SK-N-DZ (cell line): ENCODE data around the gene WWOX.
"Not testable (repeated sequence)": the region's sequence is repeated elsewhere in the genome, so short reads cannot be mapped to it uniquely, and the experiment has no call there.

Experiments used
- DNase-seq: peaks from one replicate; pipeline ENCODE4 v3.0.0-alpha.2; 2015; ENCODE audit warnings: low spot score

The WWOX gene

DNA sequence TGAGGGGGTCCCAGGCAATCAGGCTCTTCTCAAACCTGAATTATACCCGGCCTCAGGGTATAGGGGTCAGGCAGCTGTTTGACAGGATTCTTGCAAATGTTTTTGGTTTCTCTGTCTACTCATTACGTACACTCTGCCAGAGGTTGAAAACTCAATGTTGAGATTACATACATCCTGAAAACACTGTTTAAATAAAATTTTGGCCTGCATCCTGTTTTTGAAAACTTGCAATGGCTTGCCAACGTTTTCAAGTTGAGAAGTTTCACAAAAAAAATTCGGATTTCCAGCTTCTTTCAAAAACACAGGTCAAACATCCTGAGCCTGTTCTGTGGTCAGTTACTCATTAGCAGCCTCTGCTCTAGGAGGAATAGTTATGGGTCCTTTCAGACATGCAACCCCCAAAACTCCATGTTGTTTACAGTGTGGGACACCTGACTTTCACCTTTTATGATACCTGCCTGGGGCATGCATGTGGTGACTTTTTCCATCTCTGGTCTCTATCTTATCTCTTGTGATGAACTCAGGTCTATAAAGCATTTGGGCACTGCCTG, 577.8 kb downstream of the WWOX start:
- no peak for DNase-seq

GRCh38 chr16:78679546-78679945, 580.1 kb downstream of the WWOX start:
- no peak for DNase-seq

GRCh38 chr16:78681743-78682142, 582.3 kb downstream of the WWOX start:
- DNase-seq = no peak

GRCh38 chr16:78684030-78684611, 584.7 kb downstream of the WWOX start:
- no peak for DNase-seq

DNA sequence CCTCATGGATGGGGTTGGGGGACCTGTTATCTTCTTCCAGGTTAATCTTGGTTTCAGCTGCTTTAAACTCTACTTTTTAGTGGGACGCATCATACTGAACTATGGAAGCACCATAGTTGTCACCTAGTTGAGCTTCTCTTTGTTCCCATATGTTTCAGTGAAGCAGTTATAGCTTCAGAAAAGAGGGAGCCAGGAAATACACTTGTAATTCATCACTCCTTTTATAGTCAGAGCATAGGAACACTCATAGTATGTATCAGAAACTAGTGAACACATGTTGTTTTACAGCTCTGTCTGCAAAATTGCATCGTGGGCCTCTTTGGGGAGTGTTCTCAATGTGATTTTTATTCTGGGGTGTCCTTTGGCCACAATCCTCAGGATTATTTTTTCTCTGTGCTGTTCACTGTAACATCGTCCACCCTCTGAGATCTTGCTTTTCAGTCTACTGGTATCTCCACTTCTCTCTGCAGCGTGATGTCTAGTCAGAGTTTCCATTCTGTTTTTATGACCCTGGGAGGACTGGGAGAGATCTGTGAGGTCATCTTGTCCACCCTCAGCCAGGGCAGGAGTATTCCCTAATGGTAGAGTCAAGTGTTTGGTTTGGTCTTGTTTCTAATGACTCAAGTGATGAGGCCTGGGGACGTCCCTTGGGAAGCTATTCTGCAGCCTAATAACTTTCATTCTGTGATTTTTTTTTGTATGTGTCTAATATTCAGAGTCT, 585.4 kb downstream of the WWOX start:
- DNase-seq = no peak

DNA sequence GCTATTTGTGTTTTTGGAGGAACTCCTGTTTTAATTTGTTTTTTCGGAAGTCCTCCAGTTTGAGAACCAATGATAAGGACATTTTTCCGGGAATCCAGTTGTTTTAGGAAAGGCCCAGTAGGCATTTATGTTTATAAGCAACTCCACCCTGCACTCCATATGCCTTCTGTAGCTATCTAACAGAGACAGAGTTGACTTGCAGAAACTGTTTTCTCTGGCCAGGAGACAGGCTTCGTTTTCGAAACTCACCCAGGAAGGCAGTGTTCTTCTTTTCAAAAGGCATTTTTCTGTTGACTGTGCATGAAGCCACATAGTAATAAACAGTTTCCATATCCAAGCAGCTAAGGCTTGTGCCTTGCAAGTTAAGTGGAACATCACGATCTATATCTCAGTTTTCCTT, 587.1 kb downstream of the WWOX start:
- DNase-seq = no peak

- no peak for DNase-seq
Observed at GRCh38 chr16:78689028-78689427, 589.6 kb downstream of the WWOX start.

- DNase-seq = no peak
Observed at GRCh38 chr16:78689536-78689935, 590.1 kb downstream of the WWOX start.

GRCh38 chr16:78690510-78690909, 591.1 kb downstream of the WWOX start:
- no peak for DNase-seq

- DNase-seq = not testable (repeated sequence)
Observed at GRCh38 chr16:78691746-78692145, 592.3 kb downstream of the WWOX start.

DNA sequence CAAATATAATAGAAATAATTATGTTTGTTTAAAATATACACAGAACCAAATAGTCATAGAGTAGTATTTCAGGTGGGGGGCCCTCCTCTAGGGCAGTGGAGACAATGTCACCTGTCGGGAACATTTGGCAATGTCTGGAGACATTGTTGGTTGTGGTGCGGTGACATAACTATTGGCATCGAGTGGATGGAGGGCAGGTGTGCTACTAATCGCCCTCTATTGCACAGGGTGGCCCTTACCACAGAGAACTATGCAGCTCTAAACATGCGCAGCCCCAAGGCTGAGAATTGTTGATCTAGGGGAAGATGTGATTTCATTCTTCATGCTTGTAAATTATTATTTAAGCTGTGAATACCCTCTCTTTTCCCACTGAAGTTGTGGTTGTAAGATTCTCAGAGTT, 594.0 kb downstream of the WWOX start:
- DNase-seq = no peak

GRCh38 chr16:78694414-78694813, 595.0 kb downstream of the WWOX start:
- no peak for DNase-seq

DNA sequence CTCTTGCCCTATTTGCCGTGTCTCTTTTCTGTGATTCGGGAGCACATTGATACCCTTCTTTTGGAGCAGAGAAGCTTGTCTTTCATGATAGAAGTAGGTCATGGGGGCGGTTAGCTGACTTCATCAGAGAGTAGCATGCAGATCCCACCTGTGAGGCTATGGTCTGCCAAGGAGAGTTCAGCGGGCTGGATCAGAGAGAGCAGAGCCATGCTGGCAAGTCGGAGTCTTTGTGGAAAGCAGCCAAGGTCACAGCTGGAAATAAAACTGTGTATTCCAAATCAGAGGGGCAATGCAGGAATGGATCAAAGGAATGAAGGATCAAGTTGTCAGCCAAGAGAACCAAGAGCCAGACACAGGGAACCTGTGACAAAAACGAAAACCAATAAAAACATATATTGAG, 595.9 kb downstream of the WWOX start:
- DNase-seq = no peak

DNA sequence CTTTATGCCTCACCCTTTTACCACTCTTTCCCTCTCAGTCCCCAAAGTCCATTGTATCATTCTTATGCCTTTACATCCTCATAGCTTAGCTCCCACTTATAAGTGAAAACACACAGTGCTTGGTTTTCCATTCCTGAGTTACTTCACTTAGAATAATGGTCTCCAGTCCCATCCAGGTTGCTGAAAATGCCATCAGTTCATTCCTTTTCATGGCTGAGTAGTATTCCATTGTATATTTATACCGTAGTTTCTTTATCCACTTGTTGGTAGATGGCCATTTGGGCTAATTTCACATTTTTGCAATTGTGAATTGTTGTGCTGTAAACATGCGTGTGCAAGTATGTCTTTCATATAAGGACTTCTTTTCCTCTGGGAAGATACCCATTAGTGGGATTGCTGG, 597.3 kb downstream of the WWOX start:
- DNase-seq = no peak

- DNase-seq = no peak
Observed at GRCh38 chr16:78697426-78697825, 598.0 kb downstream of the WWOX start.

DNA sequence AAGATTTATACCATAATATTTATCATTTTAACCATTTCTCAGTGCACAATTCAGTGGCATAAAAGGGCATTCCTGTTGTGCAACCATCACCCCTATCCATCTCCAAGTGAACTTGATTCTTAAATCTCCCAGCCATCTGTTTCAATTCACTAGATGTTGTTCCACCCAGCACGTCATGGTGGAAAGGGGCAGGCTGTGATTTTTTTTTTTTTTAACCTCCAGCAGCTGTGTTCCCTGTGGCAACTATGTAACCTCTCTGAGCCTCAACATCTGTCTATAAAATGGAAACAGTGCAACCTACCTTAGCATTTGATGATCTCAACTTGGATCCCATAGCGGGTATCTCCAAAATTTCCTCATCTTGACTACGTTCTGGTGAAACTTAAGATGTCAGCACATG, 604.5 kb downstream of the WWOX start:
- no peak for DNase-seq

DNA sequence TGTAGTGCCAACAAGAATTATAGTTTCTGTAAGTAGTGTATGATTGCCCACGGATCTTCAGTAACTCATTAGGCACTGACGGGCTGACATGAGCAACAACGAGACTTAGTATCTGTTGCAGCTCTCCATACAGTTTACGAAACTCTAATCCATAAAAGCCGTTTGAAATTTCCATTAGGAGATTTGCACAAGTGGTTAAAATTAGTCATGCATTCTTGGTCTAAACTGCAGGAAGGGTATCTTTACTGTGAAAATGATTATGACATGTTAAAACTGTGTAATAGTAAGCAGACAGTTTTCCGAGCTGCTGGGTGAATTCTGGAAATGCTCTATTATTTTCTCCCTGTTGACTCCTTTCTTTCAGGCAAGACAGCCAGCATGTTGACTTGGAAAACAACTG, 605.0 kb downstream of the WWOX start:
- DNase-seq = no peak

- DNase-seq = no peak
Observed at GRCh38 chr16:78705694-78706093, 606.2 kb downstream of the WWOX start.

- DNase-seq = no peak
Observed at GRCh38 chr16:78706637-78707036, 607.2 kb downstream of the WWOX start.

- DNase-seq = peak; percentile 56
Observed at GRCh38 chr16:78709137-78709884, 609.9 kb downstream of the WWOX start.

- no peak for DNase-seq
Observed at GRCh38 chr16:78715106-78715505, 615.7 kb downstream of the WWOX start.

GRCh38 chr16:78715673-78716072, 616.2 kb downstream of the WWOX start:
- no peak for DNase-seq

DNA sequence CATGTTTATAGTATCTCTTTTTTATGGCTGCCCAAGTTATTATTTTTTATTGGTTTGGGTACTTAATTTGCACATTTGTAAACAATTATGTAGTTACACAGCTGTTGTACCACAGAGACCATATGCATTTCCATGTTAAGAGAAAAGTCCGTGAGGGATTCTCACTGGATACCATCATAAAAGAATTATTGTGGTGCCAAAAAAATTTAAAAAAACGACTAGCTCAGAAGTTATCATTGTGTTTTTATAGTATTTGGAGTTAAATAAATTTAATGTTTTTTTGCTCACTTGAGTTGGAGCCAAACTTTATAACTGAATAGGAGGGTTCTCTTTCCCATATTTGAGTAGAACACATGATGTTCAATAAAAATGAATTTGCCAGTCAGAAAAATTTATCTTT, 618.7 kb downstream of the WWOX start:
- no peak for DNase-seq
